Lower leg skin (tissue), 3 donors: ENCODE data around the gene CD37.

Experiments used
- CTCF ChIP-seq, 3 donors: fragments of 450-650 bp; IDR thresholded peaks; one replicate each; pipeline ENCODE4 v1.5.1; 2016; ENCODE audit warnings: antibody characterized with exemption in 3 of 3, mild to moderate bottlenecking in 3 of 3, moderate library complexity in 2 of 3
- POLR2A ChIP-seq, 2 donors: fragments of 450-650 bp; IDR thresholded peaks; one replicate each; pipeline ENCODE4 v1.6.1; 2016 to 2017; ENCODE audit warnings: antibody characterized with exemption in 2 of 2, mild to moderate bottlenecking in 1 of 2, moderate library complexity in 1 of 2

DNA sequence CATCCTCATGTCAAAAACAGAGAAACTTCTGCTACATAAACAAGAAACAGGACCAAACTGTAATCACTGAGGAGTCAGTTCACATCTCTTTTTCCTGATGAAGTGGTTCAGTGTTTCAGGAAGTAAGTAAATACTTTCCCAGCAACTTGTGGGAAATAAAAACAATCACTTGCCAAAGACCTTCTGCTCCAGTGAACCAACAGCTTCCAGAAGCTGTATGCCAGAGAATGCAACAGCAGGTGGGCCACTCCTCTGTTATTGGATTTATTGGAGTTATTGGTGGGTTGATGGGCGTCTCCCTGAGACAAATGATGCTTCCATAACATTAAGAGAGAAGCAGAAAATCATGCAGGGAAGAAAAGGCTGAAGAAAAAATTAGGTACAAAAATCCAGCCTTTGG, 20.1 kb upstream of the CD37 start:
- TF ChIP-seq CTCF (IDR thresholded peaks at IDR 0.05), result no peak
- TF ChIP-seq POLR2A (IDR thresholded peaks at IDR 0.05), result no peak
